HCT116 (cell line): ENCODE results near the gene FBRS. TPM values are rescaled to one million over a fixed set of nuclear protein-coding genes. Genes with fewer than 3 reads are reported as not detected.

Experiments
- ATAC-seq: fragments of 200-7000 bp; cut with Tn5 transposase; 2 replicates; pipeline ENCODE4 v1.9.1; 2020; ENCODE audit warnings: mild to moderate bottlenecking, moderate library complexity
- BruUV-seq: library from RNA; stranded (reverse); fragments of 400-500 nt; replicated peaks from 2 replicates; lab custom pipeline; 2021; lab: Mats Ljungman, UMichigan
- CTCF ChIA-PET: fragments of 300-600 bp; sonication (Branson Sonifier 250); formaldehyde crosslinking; loops from one replicate; lab custom pipeline; 2021; ENCODE audit warnings: antibody characterized with exemption; lab: Charles Lee
- POLR2A ChIA-PET: fragments of 300-600, 350-600 bp; sonication (Branson Sonifier 250); formaldehyde crosslinking; loops from one replicate; lab custom pipeline; 2021; ENCODE audit warnings: antibody characterized with exemption; lab: Charles Lee
- RAD21 ChIA-PET, 2 experiments: fragments of 300-600 bp; sonication (Branson Sonifier 250); formaldehyde crosslinking; loops; one replicate each; lab custom pipeline; 2023; ENCODE audit warnings: low total read pairs in 2 of 2; ENCODE audit not compliant: uncharacterized antibody in 2 of 2, unreplicated experiment in 2 of 2, low non-redundant PET in 1 of 2; lab: Charles Lee
- DNase-seq: peaks from one replicate; pipeline ENCODE4 v3.0.0-alpha.2; 2010; ENCODE audit warnings: low read depth, low spot score
- H2AFZ ChIP-seq: fragments of 200-600 bp; shearing (Covaris generic), sonication (generic); 2 replicates; pipeline ENCODE4 v1.6.1; 2017; ENCODE audit warnings: low read depth, mixed run types, mixed read lengths, antibody characterized with exemption, low read length; ENCODE audit not compliant: poor library complexity, severe bottlenecking
- H3K27ac ChIP-seq: 2 replicates; pipeline ENCODE4 v1.5.1; 2012; ENCODE audit warnings: low read depth, low read length
- H3K27me3 ChIP-seq: fragments of 200-600 bp; sonication (generic); 2 replicates; pipeline ENCODE4 v1.6.1; 2016; ENCODE audit warnings: mixed run types, low read length, mixed read lengths; ENCODE audit not compliant: insufficient read depth
- H3K36me3 ChIP-seq, 2 experiments: fragments of 200-500 bp in 1 of 2; fragments of 200-600 bp in 1 of 2; sonication (Bioruptor generic) in 1 of 2; sonication (generic) in 1 of 2; 2 replicates each; pipeline versions ENCODE4 v1.5.1 to v1.6.1; 2014 to 2016; ENCODE audit warnings: low read length in 2 of 2, inconsistent platforms in 1 of 2, mixed read lengths in 1 of 2, mixed run types in 1 of 2; ENCODE audit not compliant: insufficient read depth in 2 of 2, control insufficient read depth in 1 of 2
- H3K4me1 ChIP-seq, 2 experiments: fragments of 200-600 bp in 1 of 2; sonication (generic) in 1 of 2; 2 replicates each; pipeline versions ENCODE4 v1.5.1 to v1.6.1; 2012 to 2017; ENCODE audit warnings: low read length in 2 of 2, inconsistent platforms in 1 of 2, mild to moderate bottlenecking in 1 of 2, mixed read lengths in 1 of 2, mixed run types in 1 of 2, moderate library complexity in 1 of 2; ENCODE audit not compliant: insufficient read depth in 2 of 2, control insufficient read depth in 1 of 2
- H3K4me2 ChIP-seq: fragments of 200-600 bp; sonication (generic); 2 replicates; pipeline ENCODE4 v1.6.1; 2017; ENCODE audit warnings: mixed run types, low read length, mixed read lengths
- H3K4me3 ChIP-seq, 2 experiments: fragments of 200-600 bp in 1 of 2; sonication (generic) in 1 of 2; replicated peaks in 1 of 2; 2 replicates each; pipeline ENCODE4 v1.5.1; 2011 to 2016; ENCODE audit warnings: low read length in 2 of 2, control low read depth in 1 of 2, low read depth in 1 of 2, mild to moderate bottlenecking in 1 of 2, mixed read lengths in 1 of 2, mixed run types in 1 of 2
- H3K79me2 ChIP-seq: fragments of 200-600 bp; sonication (generic); 2 replicates; pipeline ENCODE4 v1.6.1; 2017; ENCODE audit warnings: mild to moderate bottlenecking, mixed run types, low read length, moderate library complexity, mixed read lengths; ENCODE audit not compliant: insufficient read depth
- H3K9ac ChIP-seq: fragments of 200-600 bp; sonication (generic); 2 replicates; pipeline ENCODE4 v1.6.1; 2016; ENCODE audit warnings: low read length, mixed read lengths
- H3K9me2 ChIP-seq: fragments of 200-600 bp; sonication (generic), shearing (Covaris generic); 2 replicates; pipeline ENCODE4 v1.6.1; 2017; ENCODE audit warnings: mixed run types, mild to moderate bottlenecking, moderate library complexity; ENCODE audit not compliant: insufficient read depth
- H3K9me3 ChIP-seq, 2 experiments: fragments of 200-500 bp in 1 of 2; fragments of 200-600 bp in 1 of 2; sonication (Bioruptor generic) in 1 of 2; sonication (generic) in 1 of 2; 2 replicates each; pipeline ENCODE4 v1.6.1; 2014 to 2017; ENCODE audit warnings: low read length in 2 of 2, mixed read lengths in 2 of 2, inconsistent platforms in 1 of 2, low read depth in 1 of 2, mild to moderate bottlenecking in 1 of 2, mixed run types in 1 of 2, moderate library complexity in 1 of 2; ENCODE audit not compliant: control insufficient read depth in 1 of 2, insufficient read depth in 1 of 2
- H4K20me1 ChIP-seq: fragments of 200-600 bp; sonication (generic), shearing (Covaris generic); 2 replicates; pipeline ENCODE4 v1.6.1; 2017; ENCODE audit warnings: mixed run types, mild to moderate bottlenecking, moderate library complexity; ENCODE audit not compliant: insufficient read depth
- ATF3 ChIP-seq: IDR thresholded peaks from 2 replicates; pipeline ENCODE4 v1.6.1; 2012
- CBX3 ChIP-seq: IDR thresholded peaks from 2 replicates; pipeline ENCODE4 v1.6.1; 2012; ENCODE audit warnings: low read depth
- CEBPB ChIP-seq: IDR thresholded peaks from 2 replicates; pipeline ENCODE4 v1.6.1; 2012; ENCODE audit warnings: low read depth
- EGR1 ChIP-seq: IDR thresholded peaks from 2 replicates; pipeline ENCODE4 v1.6.1; 2012; ENCODE audit warnings: low read depth
- ELF1 ChIP-seq: IDR thresholded peaks from 2 replicates; pipeline ENCODE4 v1.6.1; 2012; ENCODE audit warnings: low read depth, borderline replicate concordance
- EZH2phosphoT487 ChIP-seq: fragments of 200-600 bp; IDR thresholded peaks from 2 replicates; pipeline ENCODE4 v1.6.1; 2018; ENCODE audit warnings: antibody characterized with exemption, borderline replicate concordance
- FOSL1 ChIP-seq: IDR thresholded peaks from 2 replicates; pipeline ENCODE4 v1.6.1; 2012; ENCODE audit warnings: low read depth
- JUND ChIP-seq: IDR thresholded peaks from 2 replicates; pipeline ENCODE4 v1.6.1; 2012
- POLR2A ChIP-seq: IDR thresholded peaks from 2 replicates; pipeline ENCODE4 v1.7.0; 2011; ENCODE audit warnings: borderline replicate concordance; ENCODE audit not compliant: insufficient read depth, insufficient read length; ENCODE audit errors: extremely low read depth
- POLR2AphosphoS5 ChIP-seq: IDR thresholded peaks from 2 replicates; pipeline ENCODE4 v1.6.1; 2011; ENCODE audit warnings: mild to moderate bottlenecking, low read depth, low read length, moderate library complexity
- RAD21 ChIP-seq: IDR thresholded peaks from 2 replicates; pipeline ENCODE4 v1.6.1; 2012; ENCODE audit warnings: low read depth, mild to moderate bottlenecking
- REST ChIP-seq: IDR thresholded peaks from 2 replicates; pipeline ENCODE4 v1.6.1; 2012; ENCODE audit warnings: low read depth
- SIN3A ChIP-seq: IDR thresholded peaks from 2 replicates; pipeline ENCODE4 v1.6.1; 2012; ENCODE audit warnings: low read depth
- SP1 ChIP-seq: IDR thresholded peaks from 2 replicates; pipeline ENCODE4 v1.6.1; 2012; ENCODE audit warnings: low read depth
- SRF ChIP-seq: IDR thresholded peaks from 2 replicates; pipeline ENCODE4 v1.6.1; 2012; ENCODE audit warnings: low read depth
- TCF7L2 ChIP-seq: IDR thresholded peaks from 2 replicates; pipeline ENCODE4 v1.7.0; 2011; ENCODE audit warnings: borderline replicate concordance, inconsistent platforms; ENCODE audit not compliant: insufficient read depth, insufficient read length; ENCODE audit errors: extremely low read depth
- YY1 ChIP-seq: IDR thresholded peaks from 2 replicates; pipeline ENCODE4 v1.6.1; 2011; ENCODE audit warnings: low read length, low read depth, moderate library complexity, mild to moderate bottlenecking; ENCODE audit not compliant: insufficient replicate concordance; ENCODE audit errors: extremely low read depth
- intact Hi-C: fragments of 100-400 bp; cut with micrococcal nuclease; formaldehyde crosslinking; loops from 2 replicates; pipeline ENCODE4 v1.10.0; 2022
- total RNA-seq: library from RNA; stranded (reverse); gene quantifications from one replicate; pipeline ENCODE4 v1.2.1, GENCODE V29; 2021; ENCODE audit not compliant: unreplicated experiment
- TF ChIP-seq, protein P1 (sequence below), 3 experiments: fragments of 200-600 bp in 1 of 3; sonication (generic) in 1 of 3; IDR thresholded peaks in 2 of 3; conservative IDR thresholded peaks in 1 of 3; 2 replicates each; pipeline ENCODE4 v1.5.1; 2012 to 2017; ENCODE audit warnings: low read depth in 2 of 3, low read length in 2 of 3, antibody characterized with exemption in 1 of 3, borderline replicate concordance in 1 of 3, control low read depth in 1 of 3, mild to moderate bottlenecking in 1 of 3, mixed read lengths in 1 of 3, mixed run types in 1 of 3, moderate library complexity in 1 of 3; ENCODE audit not compliant: insufficient read depth in 1 of 3
- TF ChIP-seq, protein P2 (sequence below): IDR thresholded peaks from 2 replicates; pipeline ENCODE4 v1.6.1; 2012

The FBRS gene
- total RNA-seq, 1 experiment from 2014 or later = 65.3 TPM

DNA sequence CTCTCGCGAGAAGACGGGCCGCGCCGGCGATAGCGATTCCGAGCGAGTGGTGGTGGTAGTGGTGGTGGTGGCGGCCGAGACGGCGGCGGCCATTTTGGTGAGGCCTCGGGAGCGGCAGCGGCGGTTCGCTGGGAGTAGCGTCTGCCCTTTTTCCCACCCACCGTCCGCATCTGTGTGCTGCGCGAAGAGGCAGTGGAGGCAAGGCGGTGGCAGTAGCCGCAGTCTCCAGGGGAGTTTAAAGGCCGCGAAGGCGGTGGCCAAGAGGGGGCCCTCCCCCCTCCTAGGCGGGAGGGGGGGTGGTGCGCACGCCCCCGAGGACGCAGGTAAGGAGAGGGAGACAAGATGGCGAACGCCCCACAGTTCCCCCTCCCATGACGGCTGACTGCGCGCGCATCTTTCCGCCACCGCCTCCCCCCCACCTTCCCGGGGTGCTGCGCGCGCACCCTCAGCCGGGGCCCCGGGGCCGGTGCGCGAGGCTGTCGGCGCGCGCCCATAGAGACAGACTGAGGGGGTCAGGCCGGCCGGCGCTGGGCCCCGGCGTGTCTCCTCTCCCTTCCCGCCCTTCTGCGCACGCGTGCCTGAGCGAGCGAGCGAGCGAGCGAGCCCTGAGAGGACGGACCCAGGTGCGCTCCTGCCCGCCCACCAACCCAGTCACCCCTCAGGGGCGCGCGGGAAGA is 40.0 kb downstream of the FBRS start:
- H3K9me2 ChIP-seq = no peaks in the 10 kb centered on the region
- intact Hi-C loops = loop anchor here (1.0 to 2.0 kb wide), 3 partner anchors 39 to 224 kb away; partner anchors contain the start of gene FBRS
- H3K27ac ChIP-seq = peak overlapping the region; percentile 100
- H4K20me1 ChIP-seq = no peaks in the 10 kb centered on the region
- ChIA-PET CTCF (interaction anchor here (1.4 to 2.5 kb wide), 2 partner anchors 47 to 268 kb away, joined by 4 to 8 read pairs; partner anchors contain the start of genes DCTPP1 and PRR14), RAD21 (no interaction called here), POLR2A (interaction anchor here (1.8 kb wide), 1 partner anchor 64 kb away, joined by 4 read pairs; no protein-coding TSS in a partner anchor)
- peak; percentile 95 for DNase-seq
- peak overlapping the region; percentile 94 for H3K4me2 ChIP-seq
- peaks cover 11 to 27% of the 10 kb centered on the region in 2 experiments for H3K36me3 ChIP-seq
- H3K4me1 ChIP-seq = peaks cover 13 to 27% of the 10 kb centered on the region in 2 experiments
- peaks cover 42% of the 10 kb centered on the region for H3K79me2 ChIP-seq
- peak overlapping the region; percentile 100 for H3K9ac ChIP-seq
- no peaks in the 10 kb centered on the region for H3K27me3 ChIP-seq
- BruUV-seq = no TSS peak
- peak overlapping the region; percentile 94 to 95 for H3K4me3 ChIP-seq
- no peaks in the 10 kb centered on the region for H3K9me3 ChIP-seq
- ATAC-seq = peak; percentile 75
- H2AFZ ChIP-seq = no peak overlapping the region
- no peak for TF ChIP-seq ATF3
- TF ChIP-seq SP1 = peak; percentile 65
- no peak for TF ChIP-seq JUND
- TF ChIP-seq POLR2AphosphoS5 = peak; percentile 80
- TF ChIP-seq POLR2A = no peak
- TF ChIP-seq CEBPB = no peak
- TF ChIP-seq FOSL1 = no peak
- TF ChIP-seq, protein P1, sequence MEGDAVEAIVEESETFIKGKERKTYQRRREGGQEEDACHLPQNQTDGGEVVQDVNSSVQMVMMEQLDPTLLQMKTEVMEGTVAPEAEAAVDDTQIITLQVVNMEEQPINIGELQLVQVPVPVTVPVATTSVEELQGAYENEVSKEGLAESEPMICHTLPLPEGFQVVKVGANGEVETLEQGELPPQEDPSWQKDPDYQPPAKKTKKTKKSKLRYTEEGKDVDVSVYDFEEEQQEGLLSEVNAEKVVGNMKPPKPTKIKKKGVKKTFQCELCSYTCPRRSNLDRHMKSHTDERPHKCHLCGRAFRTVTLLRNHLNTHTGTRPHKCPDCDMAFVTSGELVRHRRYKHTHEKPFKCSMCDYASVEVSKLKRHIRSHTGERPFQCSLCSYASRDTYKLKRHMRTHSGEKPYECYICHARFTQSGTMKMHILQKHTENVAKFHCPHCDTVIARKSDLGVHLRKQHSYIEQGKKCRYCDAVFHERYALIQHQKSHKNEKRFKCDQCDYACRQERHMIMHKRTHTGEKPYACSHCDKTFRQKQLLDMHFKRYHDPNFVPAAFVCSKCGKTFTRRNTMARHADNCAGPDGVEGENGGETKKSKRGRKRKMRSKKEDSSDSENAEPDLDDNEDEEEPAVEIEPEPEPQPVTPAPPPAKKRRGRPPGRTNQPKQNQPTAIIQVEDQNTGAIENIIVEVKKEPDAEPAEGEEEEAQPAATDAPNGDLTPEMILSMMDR (IDR thresholded peaks at IDR 0.05 in 2 of 3, conservative IDR thresholded peaks at IDR 0.05 in 1 of 3; ENCODE audit: borderline replicate concordance in 1 of 3, insufficient read depth in 1 of 3, low read depth in 2 of 3, low read length in 2 of 3) = no peak
- peak; percentile 94 for TF ChIP-seq YY1
- TF ChIP-seq EZH2phosphoT487 = no peak
- TF ChIP-seq, protein P2, sequence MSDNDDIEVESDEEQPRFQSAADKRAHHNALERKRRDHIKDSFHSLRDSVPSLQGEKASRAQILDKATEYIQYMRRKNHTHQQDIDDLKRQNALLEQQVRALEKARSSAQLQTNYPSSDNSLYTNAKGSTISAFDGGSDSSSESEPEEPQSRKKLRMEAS = peak; percentile 60
- no peak for TF ChIP-seq TCF7L2
- TF ChIP-seq EGR1 = peak; percentile 86
- no peak for TF ChIP-seq ELF1
- TF ChIP-seq SIN3A = no peak; the same call in 1 of the 2 replicates
- TF ChIP-seq REST = no peak
- no peak for TF ChIP-seq RAD21
- TF ChIP-seq CBX3 = peak; percentile 55; the same call in 1 of the 2 replicates
- TF ChIP-seq SRF = no peak; the same call in 1 of the 2 replicates
